Ureter (tissue), 1 donor: Measurements from ENCODE around the gene SNX13. TPM values are rescaled to one million over a fixed set of nuclear protein-coding genes. Genes with fewer than 3 reads are reported as not detected.
A peak's percentile ranks its signal among the peaks of the same experiment; 100 is the strongest.

Experiments used
- DNase-seq: peaks from one replicate; pipeline ENCODE4 v3.0.0-alpha.2; 2020; ENCODE audit warnings: low spot score
- total RNA-seq: library from RNA; stranded (reverse); gene quantifications from one replicate; pipeline ENCODE4 v1.2.4, GENCODE V29; 2023
- donor health status: DM: yes; HTN: yes; CAD: no.

Gene SNX13
- total RNA-seq, 1 donor from 2014 or later = 66.3 TPM

GRCh38 chr7:17947620-17948019 is 7.3 kb upstream of the SNX13 start:
- DNase-seq = no peak

- DNase-seq = no peak
Measured at GRCh38 chr7:17946591-17946990, 6.3 kb upstream of the SNX13 start.

GRCh38 chr7:17944720-17945119 is 4.4 kb upstream of the SNX13 start:
- no peak for DNase-seq

GRCh38 chr7:17943006-17943405 is 2.7 kb upstream of the SNX13 start:
- no peak for DNase-seq

- no peak for DNase-seq
Measured at GRCh38 chr7:17942231-17942630, 1.9 kb upstream of the SNX13 start.

- DNase-seq = no peak
Measured at GRCh38 chr7:17940951-17941431, 697 bp upstream of the SNX13 start.

GRCh38 chr7:17939606-17940301 is 540 bp downstream of the SNX13 start:
- peak; percentile 54 for DNase-seq

- no peak for DNase-seq
Measured at GRCh38 chr7:17939211-17939605, 1.1 kb downstream of the SNX13 start.

- DNase-seq = no peak
Measured at GRCh38 chr7:17937506-17938120, 2.7 kb downstream of the SNX13 start.

- no peak for DNase-seq
Measured at GRCh38 chr7:17936321-17936720, 4.0 kb downstream of the SNX13 start.

- no peak for DNase-seq
Measured at GRCh38 chr7:17934612-17935240, 5.6 kb downstream of the SNX13 start.

GRCh38 chr7:17934094-17934493 is 6.2 kb downstream of the SNX13 start:
- DNase-seq = no peak

- no peak for DNase-seq
Measured at GRCh38 chr7:17932770-17933169, 7.5 kb downstream of the SNX13 start.

GRCh38 chr7:17931069-17931468 is 9.2 kb downstream of the SNX13 start:
- no peak for DNase-seq

GRCh38 chr7:17930546-17930945 is 9.7 kb downstream of the SNX13 start:
- no peak for DNase-seq

- DNase-seq = no peak
Measured at GRCh38 chr7:17929647-17930395, 10.5 kb downstream of the SNX13 start.

- DNase-seq = no peak
Measured at GRCh38 chr7:17928055-17928454, 12.2 kb downstream of the SNX13 start.

- no peak for DNase-seq
Measured at GRCh38 chr7:17921857-17922416, 18.4 kb downstream of the SNX13 start.

- no peak for DNase-seq
Measured at GRCh38 chr7:17917842-17918241, 22.5 kb downstream of the SNX13 start.

- no peak for DNase-seq
Measured at GRCh38 chr7:17916786-17917185, 23.5 kb downstream of the SNX13 start.

- no peak for DNase-seq
Measured at GRCh38 chr7:17915796-17916195, 24.5 kb downstream of the SNX13 start.

GRCh38 chr7:17915168-17915567 is 25.1 kb downstream of the SNX13 start:
- no peak for DNase-seq
